GM12892 (cell line): ENCODE results near the gene CPNE4.

Source experiments
- POLR2A ChIP-seq: IDR thresholded peaks from 2 replicates; pipeline ENCODE4 v1.6.1; 2011; ENCODE audit warnings: low read depth, low read length, control low read depth
- POLR2AphosphoS5 ChIP-seq: IDR thresholded peaks from 2 replicates; pipeline ENCODE4 v1.6.1; 2011; ENCODE audit warnings: low read depth, low read length, control low read depth

DNA sequence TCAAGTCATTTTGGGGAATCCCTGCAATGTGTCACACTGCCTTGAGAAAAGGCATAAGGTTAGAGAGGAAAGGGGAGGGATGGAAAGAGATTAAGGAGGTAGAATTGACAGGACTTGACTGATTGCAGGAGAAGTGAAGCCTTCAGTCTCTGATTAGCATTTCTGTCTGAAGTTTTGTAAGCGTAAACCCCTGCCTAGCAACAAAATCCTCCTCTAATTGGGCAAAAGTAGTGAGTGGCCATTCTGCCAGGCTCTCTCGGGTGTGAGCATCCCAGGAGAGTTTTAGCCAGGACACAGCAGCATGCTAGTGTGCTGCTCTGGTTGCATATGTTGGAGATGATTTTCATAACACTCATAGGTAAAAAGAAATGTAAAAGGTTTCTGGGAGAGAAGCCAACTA lies 415.0 kb downstream of the CPNE4 start:
- TF ChIP-seq POLR2A (no peak), POLR2AphosphoS5 (no peak)
